Muscle of leg (tissue), 11 donors: ENCODE results near the gene GPC2. TPM values are rescaled to one million over a fixed set of nuclear protein-coding genes. Genes with fewer than 3 reads are reported as not detected.
A peak's percentile ranks its signal among the peaks of the same experiment; 100 is the strongest.

Experiments used
- DNase-seq: peaks from one replicate; pipeline ENCODE4 v3.0.0; 2013
- H3K27ac ChIP-seq: one replicate; pipeline ENCODE4 v1.5.1; 2013; ENCODE audit warnings: mild to moderate bottlenecking, low read length, control low read depth
- H3K27me3 ChIP-seq: one replicate; pipeline ENCODE4 v1.6.1; 2013; ENCODE audit warnings: low read length; ENCODE audit not compliant: control insufficient read depth, insufficient read depth
- H3K36me3 ChIP-seq: one replicate; pipeline ENCODE4 v1.6.1; 2013; ENCODE audit warnings: low read length; ENCODE audit not compliant: control insufficient read depth, insufficient read depth
- H3K4me1 ChIP-seq: one replicate; pipeline ENCODE4 v1.6.1; 2013; ENCODE audit warnings: low read length; ENCODE audit not compliant: control insufficient read depth, insufficient read depth
- H3K4me3 ChIP-seq: one replicate; pipeline ENCODE4 v1.5.1; 2013; ENCODE audit warnings: low read length, control low read depth
- H3K9me3 ChIP-seq: replicated peaks from 2 replicates; pipeline ENCODE4 v1.6.1; 2013; ENCODE audit warnings: low read depth, low read length; ENCODE audit not compliant: control insufficient read depth
- WGBS: methylation state at CpG from one replicate; pipeline ENCODE4 v1.1.5; 2013; ENCODE audit warnings: missing lambda C conversion rate; ENCODE audit not compliant: insufficient coverage; 5-methylcytosine and 5-hydroxymethylcytosine counted together
- polyA plus RNA-seq, 8 donors: library from polyadenylated mRNA; unstranded; fragments of 120-200 nt; gene quantifications; one replicate each; pipeline versions ENCODE4 v1.2.1 to v1.2.3, GENCODE V29; 2013; ENCODE audit warnings: inconsistent platforms in 1 of 8, low replicate concordance in 1 of 8; ENCODE audit not compliant: insufficient read length in 8 of 8, insufficient read depth in 1 of 8
- total RNA-seq: library from RNA; stranded (reverse); fragments of 120-200 nt; gene quantifications from one replicate; pipeline ENCODE4 v1.2.4, GENCODE V29; 2013

GPC2 gene
- total and polyA plus RNA-seq, 9 donors, result 3.9 to 11.2 (median 8.0) TPM

DNA sequence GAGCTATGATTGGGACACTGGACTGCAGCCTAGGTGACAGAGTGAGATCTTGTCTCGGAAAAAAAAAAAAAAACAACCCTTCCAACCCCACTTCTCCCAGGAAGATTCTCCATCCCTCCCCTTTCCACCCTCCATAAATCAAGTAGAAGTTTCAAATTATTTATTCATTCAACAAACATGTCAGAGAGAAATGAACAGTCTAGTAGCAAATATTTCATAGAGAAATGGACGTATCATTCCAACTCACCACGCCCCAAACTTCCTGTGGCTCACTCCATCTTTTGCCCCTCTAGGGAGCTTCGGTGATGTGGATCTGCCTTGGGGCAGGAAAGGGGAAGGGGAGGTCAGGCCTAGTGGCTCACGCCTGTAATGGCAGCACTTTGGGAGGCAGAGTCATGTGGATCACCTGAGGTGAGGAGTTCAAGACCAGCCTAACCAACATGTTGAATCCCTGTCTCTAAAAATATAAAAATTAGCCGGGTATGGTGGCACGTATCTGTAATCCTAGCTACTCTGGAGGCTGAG is 18.0 kb downstream of the GPC2 start:
- Histone ChIP-seq H3K4me1 (peaks cover 16% of the 10 kb centered on the region), H3K9me3 (no peaks in the 10 kb centered on the region), H3K27ac (peak overlapping the region; percentile 90), H3K4me3 (peak overlapping the region; percentile 48), H3K36me3 (peaks cover 34% of the 10 kb centered on the region), H3K27me3 (no peaks in the 10 kb centered on the region)
- no peak for DNase-seq
- whole genome bisulfite sequencing, result 86% methylated on average over 1 of the region's 7 CpGs

- peaks cover 16% of the 10 kb centered on the region for H3K4me1 ChIP-seq
- no peaks in the 10 kb centered on the region for H3K27me3 ChIP-seq
- peak within 1 kb of the TSS; percentile 48 for H3K4me3 ChIP-seq
- DNase-seq, result peak; percentile 94
- H3K9me3 ChIP-seq, result no peaks in the 10 kb centered on the region
- WGBS, result under 1% methylated on average over 75 of the region's 87 CpGs
- H3K27ac ChIP-seq, result peak within 1 kb of the TSS; percentile 90
- H3K36me3 ChIP-seq, result peaks cover 37% of the 10 kb centered on the region
Measured at GRCh38 chr7:100158229-100159098, 18.7 kb downstream of the GPC2 start, which contains the start of gene TRAPPC14. TSS of gene TRAPPC14 (minus strand) at chr7:100158723. CDS start at chr7:100158499, 224 bp downstream.

DNA sequence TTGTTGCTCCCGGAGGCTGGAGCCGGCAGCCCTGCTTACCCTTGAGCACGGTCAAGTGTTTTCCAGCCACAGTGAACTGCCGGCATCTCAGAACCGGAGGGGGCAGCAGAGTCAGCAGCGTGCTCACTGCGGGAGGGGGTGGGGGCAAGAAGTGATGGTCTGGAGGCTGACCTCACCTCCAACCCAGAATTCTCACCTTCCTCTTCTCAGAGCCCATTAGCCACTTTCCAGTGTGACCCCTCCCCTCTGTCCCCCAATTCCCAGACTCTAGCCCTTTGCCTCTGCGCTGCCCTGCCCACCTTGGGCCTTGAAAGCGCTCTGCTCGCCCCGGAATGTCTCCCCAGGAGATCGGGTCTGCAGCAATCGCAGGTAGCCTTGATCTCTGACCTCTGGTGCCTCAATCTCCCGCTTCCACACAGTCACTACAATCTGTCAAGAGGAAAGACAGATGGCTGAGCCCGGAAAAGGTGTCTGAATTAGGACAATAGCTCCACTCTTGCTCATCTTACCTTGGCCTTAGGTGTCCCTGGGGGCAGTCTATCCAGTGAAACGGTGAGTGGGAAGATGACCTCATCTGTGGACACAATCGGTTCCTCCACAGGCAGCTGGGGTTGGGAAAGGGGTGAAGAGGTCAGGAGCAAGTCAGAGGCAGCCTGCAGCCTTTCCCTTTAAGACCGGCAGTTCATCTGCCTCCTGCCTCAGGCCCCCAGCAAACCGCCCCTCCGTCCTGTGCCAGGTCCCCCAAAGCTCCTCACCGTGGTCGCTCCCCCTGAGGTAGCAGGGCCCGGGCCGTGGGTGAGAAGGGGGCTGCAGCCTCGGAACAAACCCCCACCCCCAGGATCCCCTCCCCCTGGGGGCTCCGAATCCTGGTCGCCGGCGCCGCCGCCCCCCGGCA is 19.6 kb downstream of the GPC2 start:
- H3K27me3 ChIP-seq, result no peaks in the 10 kb centered on the region
- H3K4me3 ChIP-seq, result peak overlapping the region; percentile 48
- no peak for DNase-seq
- no peak overlapping the region for H3K27ac ChIP-seq
- H3K4me1 ChIP-seq, result peaks cover 16% of the 10 kb centered on the region
- H3K9me3 ChIP-seq, result no peaks in the 10 kb centered on the region
- peaks cover 43% of the 10 kb centered on the region for H3K36me3 ChIP-seq
- 11% methylated on average over 15 of the region's 32 CpGs for WGBS

GRCh38 chr7:100157069-100157333 is 20.2 kb downstream of the GPC2 start:
- DNase-seq, result no peak
- Histone ChIP-seq H3K9me3 (no peaks in the 10 kb centered on the region), H3K4me1 (peaks cover 16% of the 10 kb centered on the region), H3K27ac (no peak overlapping the region), H3K36me3 (peaks cover 45% of the 10 kb centered on the region), H3K4me3 (no peak overlapping the region), H3K27me3 (no peaks in the 10 kb centered on the region)
- WGBS, result 0% methylated on average over 1 of the region's 5 CpGs

- Histone ChIP-seq H3K36me3 (peaks cover 45% of the 10 kb centered on the region), H3K27me3 (no peaks in the 10 kb centered on the region), H3K4me1 (peaks cover 16% of the 10 kb centered on the region), H3K4me3 (no peak overlapping the region), H3K9me3 (no peaks in the 10 kb centered on the region), H3K27ac (no peak overlapping the region)
- no peak for DNase-seq
- 80% methylated on average over 11 of the region's 16 CpGs for WGBS
Measured at GRCh38 chr7:100156331-100157068, 20.7 kb downstream of the GPC2 start.

DNA sequence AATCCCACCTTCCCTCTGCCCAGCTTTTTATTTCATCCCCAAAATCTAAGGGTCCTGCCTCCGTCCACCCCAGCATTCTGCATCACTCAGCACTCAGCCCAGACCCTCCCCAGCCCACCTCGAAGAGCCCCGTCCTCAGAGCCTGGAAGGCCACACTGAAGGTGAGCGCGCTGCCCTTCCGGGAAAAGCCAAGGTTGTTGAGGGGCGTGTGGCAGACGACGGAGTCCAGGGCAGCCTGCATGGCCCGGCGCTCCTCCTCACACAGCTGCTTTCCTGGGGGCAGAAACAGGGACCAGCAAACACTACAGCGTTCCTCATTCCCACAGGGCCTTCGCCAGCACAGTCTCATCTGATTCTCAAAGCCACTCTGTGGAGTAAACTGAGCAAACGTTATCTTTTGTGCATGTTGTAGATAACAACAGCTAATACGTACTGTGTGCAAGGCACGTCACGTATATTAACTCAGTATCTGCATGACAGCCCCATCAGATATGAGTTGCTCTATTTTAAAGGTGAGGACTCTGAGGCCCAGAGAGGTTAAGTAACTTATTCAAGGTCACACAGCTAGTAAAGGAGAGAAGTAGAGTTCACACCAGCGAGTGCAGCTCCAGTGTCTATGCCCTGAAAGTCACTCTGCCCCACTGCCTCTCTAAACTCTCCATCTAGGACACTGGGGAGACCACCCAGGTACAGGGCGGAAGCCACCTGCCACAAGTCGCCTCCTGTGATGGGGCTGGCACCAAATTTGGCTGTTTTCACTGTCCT is 21.4 kb downstream of the GPC2 start:
- Histone ChIP-seq H3K9me3 (no peaks in the 10 kb centered on the region), H3K36me3 (peaks cover 45% of the 10 kb centered on the region), H3K27me3 (no peaks in the 10 kb centered on the region), H3K4me1 (peaks cover 16% of the 10 kb centered on the region), H3K27ac (no peak overlapping the region), H3K4me3 (no peak overlapping the region)
- DNase-seq, result no peak
- WGBS, result 89% methylated on average over 14 of the region's 20 CpGs

GRCh38 chr7:100154651-100155491 is 22.3 kb downstream of the GPC2 start:
- WGBS, result 79% methylated on average over 22 of the region's 30 CpGs
- H3K4me1 ChIP-seq, result peaks cover 17% of the 10 kb centered on the region
- peaks cover 45% of the 10 kb centered on the region for H3K36me3 ChIP-seq
- H3K27me3 ChIP-seq, result no peaks in the 10 kb centered on the region
- H3K9me3 ChIP-seq, result no peaks in the 10 kb centered on the region
- no peak overlapping the region for H3K4me3 ChIP-seq
- no peak for DNase-seq
- H3K27ac ChIP-seq, result no peak overlapping the region

DNA sequence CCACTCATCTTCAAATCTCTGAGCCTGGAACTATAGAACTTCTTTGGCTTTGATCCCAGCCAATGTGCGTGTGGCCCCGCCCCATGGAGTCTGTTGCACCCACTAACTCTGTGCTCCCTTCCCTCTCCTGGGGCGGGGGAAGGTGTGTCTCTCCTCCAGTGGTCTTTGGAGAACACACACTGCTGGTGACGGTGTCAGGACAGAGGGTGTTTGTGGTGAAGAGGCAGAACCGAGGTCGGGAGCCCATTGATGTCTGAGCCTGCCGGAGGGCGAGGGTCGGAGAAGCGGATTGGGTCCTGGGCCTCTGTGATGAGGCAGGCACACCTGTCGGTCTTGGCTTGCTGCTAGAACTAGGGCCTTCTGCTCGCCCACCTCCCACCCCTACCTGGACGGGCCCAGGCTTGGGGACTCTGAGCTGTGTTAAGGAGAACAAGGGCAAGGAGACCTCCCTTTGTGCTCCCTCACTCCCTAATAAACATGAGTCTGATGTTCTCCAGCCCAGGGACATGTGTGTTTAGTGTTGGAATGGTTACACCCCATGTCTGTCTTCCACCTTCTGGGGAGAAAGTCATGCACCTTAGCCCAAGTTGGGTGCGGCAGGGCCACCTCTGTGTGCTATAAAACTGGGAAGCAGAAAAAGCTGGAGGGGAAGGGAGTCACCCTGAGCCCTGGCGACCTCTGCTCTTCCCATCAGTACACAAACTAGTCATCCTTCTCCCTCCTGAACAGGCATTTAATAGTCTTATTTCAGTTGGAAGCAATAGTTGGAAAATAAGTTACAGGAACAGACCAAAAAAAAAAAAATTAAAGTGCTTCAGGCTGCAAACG is 23.3 kb downstream of the GPC2 start:
- Histone ChIP-seq H3K36me3 (peaks cover 45% of the 10 kb centered on the region), H3K27me3 (no peaks in the 10 kb centered on the region), H3K4me1 (peaks cover 21% of the 10 kb centered on the region), H3K9me3 (no peaks in the 10 kb centered on the region), H3K4me3 (no peak overlapping the region), H3K27ac (no peak overlapping the region)
- no peak for DNase-seq
- 50% methylated on average over 2 of the region's 16 CpGs for WGBS
